Measurements from ENCODE around the gene KLRF1.

Gene KLRF1, protein sequence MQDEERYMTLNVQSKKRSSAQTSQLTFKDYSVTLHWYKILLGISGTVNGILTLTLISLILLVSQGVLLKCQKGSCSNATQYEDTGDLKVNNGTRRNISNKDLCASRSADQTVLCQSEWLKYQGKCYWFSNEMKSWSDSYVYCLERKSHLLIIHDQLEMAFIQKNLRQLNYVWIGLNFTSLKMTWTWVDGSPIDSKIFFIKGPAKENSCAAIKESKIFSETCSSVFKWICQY

DNA sequence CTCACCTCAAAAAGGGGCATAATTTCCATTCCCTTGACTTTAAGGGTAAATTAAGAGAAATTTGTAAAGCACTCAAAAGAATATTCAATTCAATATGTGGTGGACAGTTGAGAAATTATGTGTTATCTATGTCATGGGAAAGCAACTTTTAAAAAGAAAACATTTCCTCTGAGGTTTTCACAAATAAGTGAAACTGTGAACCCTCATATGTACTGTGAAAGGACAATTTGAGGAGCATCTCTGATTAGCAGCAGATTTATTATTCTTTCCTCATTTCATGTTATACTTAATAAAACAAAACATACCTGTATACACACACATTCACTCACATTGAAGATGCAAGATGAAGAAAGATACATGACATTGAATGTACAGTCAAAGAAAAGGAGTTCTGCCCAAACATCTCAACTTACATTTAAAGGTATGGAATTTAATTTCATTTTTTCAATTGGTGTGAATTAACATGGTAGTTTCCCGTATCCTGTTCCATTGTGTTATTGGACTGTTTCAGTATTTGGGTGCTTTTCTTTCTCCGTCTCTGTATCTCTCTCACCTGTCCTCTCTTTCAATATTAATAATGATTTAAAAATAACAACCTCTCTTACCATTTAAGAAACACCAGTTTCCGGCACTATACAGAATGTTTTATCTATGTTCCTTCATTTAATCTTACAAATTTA lies at the start of gene KLRF1:
KLRF1 (plus strand) TSS at position 273 of the 680 bp plus-strand sequence; CDS start at position 337, 64 bp downstream.
- DNase-seq = no peak

GRCh38 chr12:9779209-9779608 lies 48.1 kb upstream of the KLRF1 start:
- DNase-seq = no peak

GRCh38 chr12:9781360-9781759 lies 45.9 kb upstream of the KLRF1 start:
- DNase-seq = no peak

- DNase-seq = no peak
These were observed 44.5 kb upstream of the KLRF1 start for GRCh38 chr12:9782547-9783382.

GRCh38 chr12:9784326-9784725 lies 43.0 kb upstream of the KLRF1 start:
- no peak for DNase-seq

- no peak for DNase-seq
These were observed 42.5 kb upstream of the KLRF1 start for GRCh38 chr12:9784816-9785215.

DNA sequence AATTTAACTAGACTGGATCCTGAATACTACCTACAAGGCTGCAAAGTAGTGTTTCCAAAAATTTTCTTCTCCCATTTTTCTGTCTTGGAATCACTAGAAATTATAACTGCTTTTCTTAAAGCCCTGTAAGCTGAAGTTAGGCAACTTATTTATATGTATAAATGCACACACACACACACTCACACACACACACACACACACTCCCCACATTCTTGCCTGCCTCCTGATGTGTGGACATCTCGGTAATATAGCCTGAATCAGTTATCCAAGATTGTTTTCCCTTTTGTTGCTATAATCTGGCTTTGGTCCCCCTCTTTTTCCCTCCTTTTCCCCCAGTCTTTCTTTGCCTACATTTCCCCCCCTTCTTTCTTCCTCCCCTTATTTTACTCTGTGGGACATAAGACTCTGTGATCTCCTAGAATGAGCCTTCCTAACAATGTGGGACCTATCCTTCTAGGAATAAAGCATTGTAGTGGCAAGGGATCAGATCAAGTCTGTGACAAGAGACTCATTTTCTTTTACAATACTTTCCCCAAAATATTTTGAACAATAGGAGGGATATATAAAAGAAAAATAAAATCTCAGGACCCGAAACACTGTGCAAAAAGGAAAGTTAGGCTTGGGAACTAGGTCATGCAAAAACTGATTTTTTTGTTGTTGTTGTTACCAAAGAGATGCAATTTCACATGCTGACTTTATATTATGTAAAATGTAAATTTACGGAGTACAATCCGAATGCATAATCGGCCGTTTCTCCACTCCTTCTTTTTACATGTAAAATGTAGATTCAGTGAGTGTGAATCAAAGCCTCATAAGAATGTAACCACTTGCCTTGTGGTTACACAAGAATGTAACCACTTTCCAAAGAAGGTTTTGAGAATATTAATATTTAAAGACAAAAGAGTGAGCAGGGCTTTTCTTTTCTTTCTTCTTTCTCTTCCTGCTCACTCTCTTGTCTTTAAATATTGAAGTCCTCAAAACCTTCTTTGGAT lies 40.3 kb upstream of the KLRF1 start:
- DNase-seq = no peak

DNA sequence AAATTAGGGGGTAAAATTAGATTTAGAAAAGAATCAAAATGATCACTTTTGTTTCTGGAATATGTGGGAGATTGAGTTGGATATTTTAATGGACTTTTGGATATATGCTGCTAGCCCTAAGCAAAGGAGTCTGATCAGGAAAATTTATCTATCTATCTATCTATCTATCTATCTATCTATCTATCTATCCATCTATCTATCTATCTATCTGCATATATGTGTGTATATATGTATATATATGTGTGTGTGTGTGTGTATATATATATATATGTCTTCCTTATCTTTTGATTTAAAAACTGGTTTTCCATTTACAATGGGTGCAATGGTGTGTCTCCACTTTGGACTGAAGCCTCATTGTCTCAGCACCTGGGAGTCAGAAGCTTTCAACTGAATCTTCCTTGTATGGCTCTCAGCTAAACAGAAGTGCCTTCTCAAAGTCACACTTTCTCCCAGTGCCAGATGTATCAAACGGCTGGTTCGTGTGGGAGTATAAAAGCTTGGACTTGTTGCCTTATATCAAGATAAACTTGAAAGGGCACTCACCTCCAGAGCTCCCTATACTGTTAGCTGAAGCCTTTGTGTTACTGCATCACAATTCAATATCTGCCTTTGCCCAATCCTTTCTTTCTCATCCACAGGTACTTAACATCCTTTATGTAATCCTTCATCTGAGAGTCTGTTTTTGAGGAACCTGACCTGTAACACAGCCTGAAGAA lies 34.9 kb upstream of the KLRF1 start:
- no peak for DNase-seq

- DNase-seq = no peak
These were observed 34.2 kb upstream of the KLRF1 start for GRCh38 chr12:9792961-9793617.

DNA sequence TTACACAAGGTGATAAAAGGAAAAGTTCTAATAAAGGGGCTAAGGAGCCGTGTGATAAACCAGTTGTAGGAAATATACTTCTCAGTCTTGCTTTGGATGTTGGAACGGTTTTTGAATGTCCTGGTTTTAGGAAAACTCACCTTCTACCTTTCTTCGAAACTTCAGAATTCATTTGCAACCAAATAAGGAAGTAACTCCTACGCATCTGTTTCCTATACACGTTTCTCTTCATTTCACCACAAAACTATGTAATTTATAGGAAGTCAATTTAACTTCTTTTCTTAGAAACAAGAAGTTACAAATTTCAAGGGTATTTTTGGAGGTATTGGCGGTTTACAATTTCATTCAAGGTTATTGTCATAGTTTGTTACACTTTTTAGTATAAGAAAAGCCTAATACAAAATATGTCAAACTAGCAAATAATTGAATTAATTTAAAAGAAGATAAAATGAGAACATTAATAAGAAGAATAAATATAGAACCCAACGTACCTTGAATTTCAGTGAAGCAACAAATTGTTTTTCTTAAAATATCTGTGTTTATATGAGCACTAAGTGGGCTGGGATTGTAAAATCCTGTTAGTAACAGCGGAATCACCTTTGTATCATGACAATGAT lies 33.4 kb upstream of the KLRF1 start:
- no peak for DNase-seq

GRCh38 chr12:9794484-9795093 lies 32.7 kb upstream of the KLRF1 start:
- DNase-seq = no peak

DNA sequence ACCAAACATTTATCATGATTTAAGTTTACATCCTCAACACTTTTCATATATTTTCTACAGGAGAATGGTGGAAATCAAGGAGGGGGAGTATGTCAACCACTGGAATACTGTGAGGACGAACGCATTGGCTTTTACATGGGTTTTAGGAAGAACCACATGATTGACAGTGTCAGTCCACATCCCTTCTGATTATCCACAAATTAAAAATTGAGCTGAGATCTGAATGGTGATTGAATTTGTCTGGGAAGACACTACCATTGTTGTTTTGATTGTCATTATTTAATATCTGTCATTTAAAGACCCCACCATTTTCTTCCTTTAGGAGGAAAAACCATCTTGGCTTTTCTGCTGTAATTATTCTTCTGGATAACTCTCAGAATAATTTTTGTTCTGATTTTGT lies 31.3 kb upstream of the KLRF1 start:
- DNase-seq = no peak

DNA sequence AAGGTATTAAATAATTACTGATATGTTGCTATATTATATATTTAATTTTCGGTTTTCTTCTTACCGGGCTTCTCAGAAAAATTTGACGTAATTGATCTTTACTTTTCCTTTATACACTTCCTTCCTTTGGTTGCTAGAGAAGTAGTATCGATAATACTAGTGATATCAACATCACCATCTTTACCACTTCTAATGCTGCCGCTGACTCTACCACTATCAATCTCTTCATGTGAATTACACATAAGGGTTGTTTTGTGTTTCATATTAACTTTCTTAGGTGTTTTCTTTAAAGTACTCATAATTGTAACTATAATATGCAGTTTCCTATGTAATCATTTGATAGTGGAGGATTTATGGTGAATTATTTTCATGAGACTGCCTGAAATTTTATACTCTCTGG lies 30.9 kb upstream of the KLRF1 start:
- DNase-seq = no peak

DNA sequence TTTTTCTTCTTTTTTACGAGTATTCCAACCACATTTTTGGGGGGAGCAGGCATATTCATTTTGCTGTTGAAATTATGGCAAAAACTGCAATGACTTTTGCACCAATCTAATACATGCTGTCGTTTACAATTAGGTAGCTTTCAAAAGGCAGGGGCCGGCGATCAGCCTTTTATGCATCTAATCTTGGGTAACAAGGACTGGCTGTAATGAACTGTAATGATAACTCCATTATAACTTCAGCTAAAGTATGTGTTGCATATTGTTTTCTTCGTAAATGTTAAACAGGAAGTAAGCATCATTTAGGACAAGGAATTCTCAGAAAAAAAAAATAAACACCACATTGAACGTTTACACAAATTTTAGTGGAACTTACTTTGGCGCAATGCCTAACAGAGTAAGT lies 30.3 kb upstream of the KLRF1 start:
- no peak for DNase-seq

DNA sequence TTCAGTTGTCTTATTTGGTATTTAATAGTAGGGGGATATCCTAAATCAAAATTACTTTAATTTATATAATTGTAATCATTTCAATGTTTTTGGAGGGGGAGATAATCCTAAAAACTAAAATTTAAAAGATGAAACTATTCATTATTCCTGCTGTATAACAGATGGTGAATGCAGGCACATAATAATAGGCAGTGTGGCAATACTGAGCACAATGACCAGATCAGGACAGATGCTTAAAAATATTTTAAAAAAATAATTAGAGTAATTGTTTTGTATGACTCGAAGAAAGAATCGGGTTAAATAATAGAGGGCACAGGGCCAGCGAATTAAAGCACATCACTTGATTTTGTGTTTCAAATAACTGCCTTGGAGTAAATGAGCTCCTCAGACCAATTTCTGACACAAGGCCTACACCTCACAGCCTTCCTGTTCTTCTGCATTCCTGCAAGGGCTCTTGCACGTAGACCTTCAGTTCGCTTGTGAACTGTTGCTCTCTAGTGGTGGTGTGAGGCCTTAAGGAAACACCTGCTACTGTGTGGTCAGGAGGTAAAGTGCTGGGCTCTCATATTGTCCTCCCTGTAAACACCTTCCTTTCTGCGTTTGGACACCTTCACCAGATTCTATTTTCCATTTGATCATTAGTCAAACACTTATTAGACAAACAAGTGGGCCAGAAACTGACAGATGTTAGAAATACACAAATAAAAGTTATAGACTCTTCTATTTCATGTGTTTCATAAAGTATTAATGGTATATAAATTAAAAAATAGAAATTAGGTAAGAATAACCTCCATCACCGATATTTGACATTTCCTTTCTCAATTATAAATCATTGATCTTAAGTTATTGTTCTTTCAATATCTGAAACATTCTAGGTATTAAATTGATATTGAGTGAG lies 29.3 kb upstream of the KLRF1 start:
- no peak for DNase-seq

GRCh38 chr12:9799961-9800360 lies 27.3 kb upstream of the KLRF1 start:
- DNase-seq = no peak

DNA sequence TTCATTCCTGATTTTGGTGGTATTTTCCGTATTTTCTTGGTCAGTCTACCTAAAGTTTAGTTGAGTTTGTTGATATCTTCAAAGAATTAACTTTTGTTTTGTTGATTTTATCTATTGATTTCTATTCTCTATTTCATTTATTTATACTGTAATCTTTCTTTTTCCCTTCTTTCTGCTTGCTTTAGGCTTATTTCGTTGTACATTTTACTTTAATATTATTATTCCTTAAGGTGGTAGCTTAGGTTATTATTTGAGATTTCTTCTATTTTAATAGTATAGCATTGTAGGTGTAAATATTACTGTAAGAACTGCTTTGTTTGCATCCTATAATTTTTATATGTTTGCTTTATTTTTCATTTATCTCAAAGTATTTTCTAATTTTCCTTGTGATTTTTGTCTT lies 21.4 kb upstream of the KLRF1 start:
- DNase-seq = no peak

DNA sequence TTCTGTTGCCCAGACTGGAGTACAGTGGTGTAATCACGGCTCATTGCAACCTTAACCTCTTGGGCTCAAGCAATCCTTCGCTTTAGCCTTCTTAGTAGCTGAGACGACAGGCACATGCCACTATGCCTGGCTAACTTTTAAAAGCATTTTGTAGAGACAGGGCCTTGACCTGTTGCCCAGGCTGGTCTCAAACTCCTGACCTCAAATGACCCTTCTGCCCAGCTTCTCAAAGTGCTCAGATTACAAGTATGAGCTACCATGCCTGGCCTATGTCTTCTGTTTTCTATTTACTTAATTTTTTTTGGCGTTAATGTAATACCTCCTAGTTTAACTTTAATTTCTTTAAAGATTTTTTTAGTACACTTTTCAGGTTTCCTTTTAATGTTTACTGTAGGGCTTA lies 20.6 kb upstream of the KLRF1 start:
- DNase-seq = no peak

- DNase-seq = no peak
These were observed 18.8 kb upstream of the KLRF1 start for GRCh38 chr12:9808504-9808903.
